HL-60/S4 treated with phorbol 12-myristate 13-acetate at 8.2 ng/mL for 4 days and 3 days (cell line): ENCODE results near the gene THRAP3.

Experiments used
- in situ Hi-C: fragments of 300-500 bp; cut with MboI; formaldehyde crosslinking; loops from 2 replicates; pipeline ENCODE4 v1.15.0; 2022; ENCODE audit warnings: low sequenced_read_pairs

THRAP3 gene

GRCh38 chr1:36295390-36295789, 71.1 kb downstream of the THRAP3 start:
- in situ Hi-C loops, result no loop called here

- in situ Hi-C loops, result no loop called here
Measured at GRCh38 chr1:36297062-36297461, 72.8 kb downstream of the THRAP3 start.

- in situ Hi-C loops, result no loop called here
Measured at GRCh38 chr1:36298640-36299039, 74.4 kb downstream of the THRAP3 start.

- in situ Hi-C loops, result no loop called here
Measured at GRCh38 chr1:36300526-36300925, 76.3 kb downstream of the THRAP3 start.

- in situ Hi-C loops, result no loop called here
Measured at GRCh38 chr1:36301220-36301619, 77.0 kb downstream of the THRAP3 start.

GRCh38 chr1:36303244-36303643, 79.0 kb downstream of the THRAP3 start:
- in situ Hi-C loops, result no loop called here

- in situ Hi-C loops, result no loop called here
Measured at GRCh38 chr1:36303650-36304360, 79.6 kb downstream of the THRAP3 start.

GRCh38 chr1:36304521-36304920, 80.3 kb downstream of the THRAP3 start:
- in situ Hi-C loops, result no loop called here

- in situ Hi-C loops, result no loop called here
Measured at GRCh38 chr1:36304970-36305914, 81.0 kb downstream of the THRAP3 start.

- in situ Hi-C loops, result no loop called here
Measured at GRCh38 chr1:36305915-36306209, 81.6 kb downstream of the THRAP3 start.

GRCh38 chr1:36306210-36306901, 82.1 kb downstream of the THRAP3 start, which contains the start of gene SH3D21:
SH3D21 (plus strand) TSS chr1:36306368; CDS start chr1:36306421, 53 bp downstream.
- in situ Hi-C loops, result no loop called here

GRCh38 chr1:36306902-36307456, 82.7 kb downstream of the THRAP3 start:
- in situ Hi-C loops, result no loop called here

GRCh38 chr1:36307601-36308330, 83.5 kb downstream of the THRAP3 start:
- in situ Hi-C loops, result no loop called here

GRCh38 chr1:36309397-36309796, 85.2 kb downstream of the THRAP3 start:
- in situ Hi-C loops, result no loop called here

GRCh38 chr1:36320291-36320761, 96.1 kb downstream of the THRAP3 start:
- in situ Hi-C loops, result no loop called here

- in situ Hi-C loops, result no loop called here
Measured at GRCh38 chr1:36320767-36321118, 96.5 kb downstream of the THRAP3 start.

GRCh38 chr1:36321119-36321951, 97.1 kb downstream of the THRAP3 start:
- in situ Hi-C loops, result no loop called here

- in situ Hi-C loops, result no loop called here
Measured at GRCh38 chr1:36322041-36322785, 98.0 kb downstream of the THRAP3 start.
